ENCODE data around the gene CST11. TPM values are rescaled to one million over a fixed set of nuclear protein-coding genes. Genes with fewer than 3 reads are reported as not detected.

CST11 gene
- total and polyA plus RNA-seq, 11 donors = not detected

- intact Hi-C loops (cut with DNase I) = no loop called here
- no peak for TF ChIP-seq CTCF (IDR thresholded peaks at IDR 0.05)
- no peak for TF ChIP-seq POLR2A (IDR thresholded peaks at IDR 0.05)
- ATAC-seq (no peak), DNase-seq (no peak)
- no peak overlapping the region for H3K27ac ChIP-seq
- H3K4me1 ChIP-seq = no peaks in the 10 kb centered on the region
- peaks cover 0 to 21% (median 0%) of the 10 kb centered on the region in 9 donors for H3K27me3 ChIP-seq
- H3K36me3 ChIP-seq = no peaks in the 10 kb centered on the region
- 87 to 97% (median 94%) methylated on average over 1 of the region's 1 CpG for WGBS, 4 donors
- H3K9me3 ChIP-seq = no peaks in the 10 kb centered on the region
- no peak overlapping the region for H3K4me3 ChIP-seq
These were observed 2.1 kb upstream of the CST11 start for GRCh38 chr20:23454816-23455215.

GRCh38 chr20:23453549-23454543 is 1.2 kb upstream of the CST11 start:
- Histone ChIP-seq H3K27ac (no peak overlapping the region), H3K4me3 (no peak overlapping the region), H3K9me3 (no peaks in the 10 kb centered on the region), H3K36me3 (no peaks in the 10 kb centered on the region), H3K4me1 (no peaks in the 10 kb centered on the region), H3K27me3 (peaks cover 0 to 21% (median 0%) of the 10 kb centered on the region in 9 donors)
- ATAC-seq (no peak), DNase-seq (no peak)
- TF ChIP-seq POLR2A (IDR thresholded peaks at IDR 0.05) = no peak
- TF ChIP-seq CTCF (IDR thresholded peaks at IDR 0.05) = no peak
- 83 to 90% (median 85%) methylated on average over 15 of the region's 15 CpGs for WGBS, 4 donors
- intact Hi-C loops (cut with DNase I) = no loop called here

- H3K9me3 ChIP-seq = no peaks in the 10 kb centered on the region
- H3K36me3 ChIP-seq = no peaks in the 10 kb centered on the region
- H3K4me3 ChIP-seq = no peak overlapping the region
- intact Hi-C loops (cut with DNase I) = no loop called here
- DNase-seq = no peak
- no peak for ATAC-seq
- H3K27me3 ChIP-seq = peaks cover 0 to 21% (median 0%) of the 10 kb centered on the region in 9 donors
- no peak overlapping the region for H3K27ac ChIP-seq
- no peaks in the 10 kb centered on the region for H3K4me1 ChIP-seq
- 68 to 77% (median 70%) methylated on average over 11 of the region's 11 CpGs for WGBS, 4 donors
- no peak for TF ChIP-seq POLR2A (IDR thresholded peaks at IDR 0.05)
- TF ChIP-seq CTCF (IDR thresholded peaks at IDR 0.05) = no peak
These were observed 654 bp downstream of the CST11 start for GRCh38 chr20:23451956-23452487.

- intact Hi-C loops (cut with DNase I) = no loop called here
- Histone ChIP-seq H3K27ac (no peak overlapping the region), H3K4me3 (no peak overlapping the region), H3K4me1 (no peaks in the 10 kb centered on the region), H3K27me3 (peaks cover 0 to 21% (median 0%) of the 10 kb centered on the region in 9 donors), H3K36me3 (no peaks in the 10 kb centered on the region), H3K9me3 (no peaks in the 10 kb centered on the region)
- 92 to 94% (median 94%) methylated on average over 1 of the region's 1 CpG for WGBS, 4 donors
- TF ChIP-seq CTCF (IDR thresholded peaks at IDR 0.05) (no peak), POLR2A (IDR thresholded peaks at IDR 0.05) (no peak)
- DNase-seq (no peak), ATAC-seq (no peak)
These were observed 1.8 kb downstream of the CST11 start for GRCh38 chr20:23450877-23451276.
